Astrocyte (in vitro differentiated cells and primary cell): Measurements from ENCODE around the gene SRPRA. TPM values are rescaled to one million over a fixed set of nuclear protein-coding genes. Genes with fewer than 3 reads are reported as not detected.

Source experiments
- DNase-seq: peaks from one replicate; pipeline ENCODE4 v3.0.0-alpha.2; 2010; ENCODE audit warnings: low read depth
- FAIRE-seq: peaks from 2 replicates; lab custom pipeline; 2011; peaks lifted over from hg19 to GRCh38; lab: Jason Lieb, UNC
- H2AFZ ChIP-seq: 2 replicates; pipeline ENCODE4 v1.6.0; 2012; ENCODE audit warnings: low read depth, low read length, inconsistent platforms
- H3K27ac ChIP-seq: 2 replicates; pipeline ENCODE4 v1.5.1; 2011; ENCODE audit warnings: low read depth, low read length, inconsistent platforms
- H3K27me3 ChIP-seq: 2 replicates; pipeline ENCODE4 v1.6.0; 2011; ENCODE audit warnings: low read length, inconsistent platforms; ENCODE audit not compliant: insufficient read depth
- H3K36me3 ChIP-seq: 2 replicates; pipeline ENCODE4 v1.5.1; 2011; ENCODE audit warnings: low read length, inconsistent platforms; ENCODE audit not compliant: insufficient read depth
- H3K4me1 ChIP-seq: 2 replicates; pipeline ENCODE4 v1.5.1; 2011; ENCODE audit warnings: low read length, inconsistent platforms; ENCODE audit not compliant: insufficient read depth
- H3K4me2 ChIP-seq: 2 replicates; pipeline ENCODE4 v1.6.0; 2012; ENCODE audit warnings: low read length, inconsistent platforms
- H3K4me3 ChIP-seq: 2 replicates; pipeline ENCODE4 v1.5.1; 2011; ENCODE audit warnings: low read depth, mild to moderate bottlenecking, low read length, inconsistent platforms; ENCODE audit not compliant: insufficient read depth
- H3K79me2 ChIP-seq: 2 replicates; pipeline ENCODE4 v1.6.0; 2012; ENCODE audit warnings: mild to moderate bottlenecking, low read length, inconsistent platforms; ENCODE audit not compliant: insufficient read depth
- H3K9ac ChIP-seq: 2 replicates; pipeline ENCODE4 v1.6.0; 2012; ENCODE audit warnings: mild to moderate bottlenecking, low read length, inconsistent platforms
- H3K9me3 ChIP-seq: 2 replicates; pipeline ENCODE4 v1.5.1; 2012; ENCODE audit warnings: low read depth, mild to moderate bottlenecking, low read length, inconsistent platforms; ENCODE audit not compliant: insufficient read depth
- H4K20me1 ChIP-seq: 2 replicates; pipeline ENCODE4 v1.6.0; 2012; ENCODE audit warnings: low read length, inconsistent platforms; ENCODE audit not compliant: insufficient read depth
- H3K27ac Mint-ChIP-seq: one replicate; pipeline ENCODE4 v1.8.0; 2021; ENCODE audit warnings: mild to moderate bottlenecking, mixed read lengths; ENCODE audit not compliant: unreplicated experiment
- H3K27me3 Mint-ChIP-seq: one replicate; pipeline ENCODE4 v1.8.0; 2021; ENCODE audit warnings: low read depth, mixed read lengths; ENCODE audit not compliant: unreplicated experiment
- H3K36me3 Mint-ChIP-seq: one replicate; pipeline ENCODE4 v1.8.0; 2021; ENCODE audit warnings: low read depth, mixed read lengths; ENCODE audit not compliant: unreplicated experiment
- H3K4me1 Mint-ChIP-seq: one replicate; pipeline ENCODE4 v1.8.0; 2021; ENCODE audit warnings: low read depth, mixed read lengths; ENCODE audit not compliant: unreplicated experiment
- H3K4me3 Mint-ChIP-seq: one replicate; pipeline ENCODE4 v1.8.0; 2021; ENCODE audit warnings: mild to moderate bottlenecking, moderate library complexity, mixed read lengths; ENCODE audit not compliant: unreplicated experiment
- H3K9me3 Mint-ChIP-seq: one replicate; pipeline ENCODE4 v1.8.0; 2021; ENCODE audit warnings: mild to moderate bottlenecking, mixed read lengths; ENCODE audit not compliant: unreplicated experiment
- EZH2 ChIP-seq: IDR thresholded peaks from 2 replicates; pipeline ENCODE4 v1.6.1; 2012; ENCODE audit warnings: mild to moderate bottlenecking, low read length, inconsistent platforms; ENCODE audit not compliant: insufficient read depth
- total RNA-seq: library from RNA; stranded (reverse); gene quantifications from 2 replicates; pipeline ENCODE4 v1.2.1, GENCODE V29; 2021
- TF ChIP-seq, protein P1 (sequence below): IDR thresholded peaks from 2 replicates; pipeline ENCODE4 v1.5.1; 2011; ENCODE audit warnings: low read depth, mild to moderate bottlenecking, inconsistent platforms, low read length, moderate library complexity; ENCODE audit not compliant: insufficient read depth

The SRPRA gene
- total RNA-seq, 1 donor from 2014 or later, result 74.6 TPM

DNA sequence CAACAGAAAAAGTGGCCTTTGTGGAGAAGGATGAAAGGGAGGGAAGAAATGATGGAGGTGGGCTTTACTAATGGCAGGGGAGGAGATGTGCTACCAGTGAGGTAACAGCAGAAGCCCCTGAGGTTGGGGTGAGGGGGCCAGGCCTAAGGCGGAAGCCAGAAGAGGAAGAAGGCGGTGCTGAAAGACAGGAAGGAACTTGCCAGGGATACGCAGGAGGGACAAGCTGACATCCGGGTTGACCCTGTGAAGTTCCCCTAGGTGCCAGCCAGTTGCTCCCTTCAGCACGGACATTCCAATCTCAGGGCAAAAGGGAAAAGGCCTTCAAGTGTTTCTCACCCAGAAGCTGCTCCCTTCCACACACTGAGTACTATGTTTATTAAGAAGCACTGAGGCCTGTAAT is 11.9 kb upstream of the SRPRA start:
- Mint-ChIP-seq H3K9me3 (peaks cover 2% of the 10 kb centered on the region), H3K4me3 (peak overlapping the region; percentile 57)

DNA sequence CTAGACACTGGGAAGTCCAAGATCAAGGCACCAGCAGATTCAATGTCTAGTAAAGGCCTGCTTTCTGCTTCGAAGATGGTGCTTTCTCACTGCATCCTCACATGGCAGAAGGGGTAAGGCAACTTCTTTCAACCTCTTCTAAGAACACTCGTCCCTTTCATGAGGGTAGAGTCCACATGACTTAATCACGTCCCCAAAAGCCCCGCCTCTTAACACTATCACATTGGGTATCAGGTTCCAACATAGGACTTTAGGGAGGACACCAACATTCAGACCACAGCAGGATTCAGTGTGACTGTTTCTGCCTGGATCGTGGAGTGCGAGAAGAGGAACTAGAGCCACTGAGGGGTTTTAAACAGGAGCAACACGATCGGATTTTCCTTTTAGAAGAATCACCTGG is 10.5 kb upstream of the SRPRA start:
- DNase-seq, result no peak
- Mint-ChIP-seq H3K27me3 (no peaks in the 10 kb centered on the region), H3K4me3 (no peak overlapping the region), H3K4me1 (peaks cover 4% of the 10 kb centered on the region), H3K27ac (no peak overlapping the region), H3K9me3 (peaks cover 2% of the 10 kb centered on the region), H3K36me3 (peaks cover 3% of the 10 kb centered on the region)
- Histone ChIP-seq H3K27me3 (no peaks in the 10 kb centered on the region), H3K9me3 (no peaks in the 10 kb centered on the region), H3K27ac (no peak overlapping the region), H3K4me1 (peaks cover 18% of the 10 kb centered on the region), H3K4me2 (no peak overlapping the region), H3K36me3 (peaks cover 5% of the 10 kb centered on the region), H2AFZ (no peak overlapping the region), H3K79me2 (peaks cover 2% of the 10 kb centered on the region), H3K4me3 (no peak overlapping the region), H4K20me1 (no peaks in the 10 kb centered on the region), H3K9ac (no peak overlapping the region)
- no peak for TF ChIP-seq EZH2
- TF ChIP-seq, protein P1, sequence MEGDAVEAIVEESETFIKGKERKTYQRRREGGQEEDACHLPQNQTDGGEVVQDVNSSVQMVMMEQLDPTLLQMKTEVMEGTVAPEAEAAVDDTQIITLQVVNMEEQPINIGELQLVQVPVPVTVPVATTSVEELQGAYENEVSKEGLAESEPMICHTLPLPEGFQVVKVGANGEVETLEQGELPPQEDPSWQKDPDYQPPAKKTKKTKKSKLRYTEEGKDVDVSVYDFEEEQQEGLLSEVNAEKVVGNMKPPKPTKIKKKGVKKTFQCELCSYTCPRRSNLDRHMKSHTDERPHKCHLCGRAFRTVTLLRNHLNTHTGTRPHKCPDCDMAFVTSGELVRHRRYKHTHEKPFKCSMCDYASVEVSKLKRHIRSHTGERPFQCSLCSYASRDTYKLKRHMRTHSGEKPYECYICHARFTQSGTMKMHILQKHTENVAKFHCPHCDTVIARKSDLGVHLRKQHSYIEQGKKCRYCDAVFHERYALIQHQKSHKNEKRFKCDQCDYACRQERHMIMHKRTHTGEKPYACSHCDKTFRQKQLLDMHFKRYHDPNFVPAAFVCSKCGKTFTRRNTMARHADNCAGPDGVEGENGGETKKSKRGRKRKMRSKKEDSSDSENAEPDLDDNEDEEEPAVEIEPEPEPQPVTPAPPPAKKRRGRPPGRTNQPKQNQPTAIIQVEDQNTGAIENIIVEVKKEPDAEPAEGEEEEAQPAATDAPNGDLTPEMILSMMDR, result no peak
- no peak for FAIRE-seq

More for the DNA sequence above, 11.9 kb upstream of the SRPRA start:
- FAIRE-seq, result no peak
- H3K4me1 Mint-ChIP-seq, result peaks cover 8% of the 10 kb centered on the region
- Histone ChIP-seq H3K9me3 (no peaks in the 10 kb centered on the region), H3K9ac (no peak overlapping the region), H3K27ac (no peak overlapping the region), H3K79me2 (peaks cover 2% of the 10 kb centered on the region), H3K4me1 (peaks cover 19% of the 10 kb centered on the region), H4K20me1 (no peaks in the 10 kb centered on the region), H3K27me3 (no peaks in the 10 kb centered on the region), H3K4me3 (no peak overlapping the region), H3K4me2 (no peak overlapping the region), H2AFZ (no peak overlapping the region), H3K36me3 (peaks cover 2% of the 10 kb centered on the region)
- DNase-seq, result no peak
- H3K36me3 Mint-ChIP-seq, result peaks cover 3% of the 10 kb centered on the region
- no peak overlapping the region for H3K27ac Mint-ChIP-seq
- TF ChIP-seq EZH2, result no peak
- TF ChIP-seq, protein P1, result no peak
- H3K27me3 Mint-ChIP-seq, result no peaks in the 10 kb centered on the region

DNA sequence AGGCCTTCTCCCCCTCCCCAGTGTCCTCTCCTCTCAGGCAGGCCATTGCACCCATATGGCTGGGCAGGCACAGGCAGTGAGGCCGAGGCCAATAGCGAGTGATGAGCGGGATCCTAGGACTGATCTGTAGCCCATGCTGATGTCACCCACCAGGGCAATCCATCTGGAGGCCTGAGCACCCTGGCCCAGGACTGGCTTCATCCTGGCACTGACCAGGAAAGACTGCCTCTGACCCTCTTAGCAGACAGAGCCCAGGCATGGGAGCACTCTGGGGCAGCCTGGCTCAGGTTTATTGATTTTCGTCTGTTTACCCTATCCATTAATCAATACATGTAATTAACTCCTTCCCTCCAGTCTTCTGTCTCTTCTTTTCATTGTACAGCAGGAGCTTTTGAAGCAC is 9.1 kb upstream of the SRPRA start:
- TF ChIP-seq EZH2, result no peak
- TF ChIP-seq, protein P1, result no peak
- Histone ChIP-seq H3K27ac (no peak overlapping the region), H2AFZ (no peak overlapping the region), H3K4me2 (no peak overlapping the region), H4K20me1 (no peaks in the 10 kb centered on the region), H3K9ac (no peak overlapping the region), H3K27me3 (no peaks in the 10 kb centered on the region), H3K4me1 (peaks cover 8% of the 10 kb centered on the region), H3K36me3 (peaks cover 9% of the 10 kb centered on the region), H3K79me2 (no peaks in the 10 kb centered on the region), H3K4me3 (no peak overlapping the region), H3K9me3 (no peaks in the 10 kb centered on the region)
- FAIRE-seq, result no peak
- Mint-ChIP-seq H3K4me3 (no peak overlapping the region), H3K27me3 (no peaks in the 10 kb centered on the region), H3K27ac (no peak overlapping the region), H3K4me1 (no peaks in the 10 kb centered on the region), H3K36me3 (peaks cover 3% of the 10 kb centered on the region), H3K9me3 (peaks cover 2% of the 10 kb centered on the region)
- no peak for DNase-seq
